Stimulated activated CD4-positive, alpha-beta T cell treated with anti-CD3 and anti-CD28 coated beads, Interleukin-2, amount 100 ng/mL, for 4 hours (primary cell): ENCODE results near the gene PPP2R2D.

Source experiments
- DNase-seq: peaks from one replicate; pipeline ENCODE4 v3.0.0-alpha.2; 2020; ENCODE audit warnings: low read depth

PPP2R2D gene

DNA sequence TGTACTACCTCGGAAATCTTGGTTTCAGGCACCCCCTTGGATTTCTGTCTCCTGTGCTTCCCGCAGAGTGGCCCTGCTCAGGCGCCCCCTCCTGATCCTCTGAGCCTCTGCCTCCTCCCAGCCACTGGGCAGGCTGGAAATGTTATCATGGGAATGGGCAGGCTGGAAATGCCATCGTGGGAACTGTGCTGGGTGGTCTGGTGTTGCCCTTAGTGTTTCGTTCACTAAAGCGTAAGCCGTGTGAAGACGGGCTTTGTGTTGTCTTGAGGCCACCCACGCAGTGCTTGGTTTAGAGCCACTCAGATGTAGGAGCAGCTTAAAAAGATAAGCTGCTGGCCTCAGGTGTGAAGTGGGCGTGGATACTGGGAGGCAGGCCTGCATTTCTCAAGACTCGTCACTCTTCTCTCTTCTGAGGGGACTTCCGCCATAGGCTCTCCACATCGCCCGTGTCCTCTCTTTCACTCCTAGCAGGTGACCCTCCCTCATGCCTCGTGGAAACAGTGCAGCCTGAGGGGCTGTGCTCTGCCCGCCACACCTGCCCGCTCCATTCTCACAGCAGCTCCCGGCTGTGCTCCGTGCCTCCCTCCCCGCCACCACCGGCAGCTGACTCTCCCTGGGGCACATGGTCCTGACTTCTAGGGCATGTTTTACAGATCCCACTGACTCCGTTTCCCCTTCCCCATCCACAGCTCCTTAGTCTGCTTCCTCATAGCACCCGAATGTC, 28.5 kb downstream of the PPP2R2D start:
- no peak for DNase-seq

DNA sequence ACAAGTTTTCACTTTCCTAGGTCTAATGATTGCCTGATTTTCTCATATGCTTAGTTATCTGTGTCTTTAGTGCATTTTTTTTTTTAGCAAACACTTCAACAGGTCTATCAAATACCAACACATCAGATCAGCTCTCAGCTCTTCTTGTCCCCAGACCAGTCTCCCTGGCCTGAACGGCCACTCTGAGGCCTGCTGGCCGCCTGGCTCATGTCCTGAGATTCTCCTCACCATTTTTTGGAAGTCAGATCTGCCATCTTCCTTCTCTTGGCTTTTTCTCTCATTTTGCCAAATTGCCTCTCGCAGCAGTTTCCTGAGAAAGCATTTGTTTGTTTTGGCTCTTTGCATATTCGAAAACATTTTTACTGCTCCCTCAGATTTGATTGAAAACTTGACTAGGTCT, 29.3 kb downstream of the PPP2R2D start:
- DNase-seq, result no peak

DNA sequence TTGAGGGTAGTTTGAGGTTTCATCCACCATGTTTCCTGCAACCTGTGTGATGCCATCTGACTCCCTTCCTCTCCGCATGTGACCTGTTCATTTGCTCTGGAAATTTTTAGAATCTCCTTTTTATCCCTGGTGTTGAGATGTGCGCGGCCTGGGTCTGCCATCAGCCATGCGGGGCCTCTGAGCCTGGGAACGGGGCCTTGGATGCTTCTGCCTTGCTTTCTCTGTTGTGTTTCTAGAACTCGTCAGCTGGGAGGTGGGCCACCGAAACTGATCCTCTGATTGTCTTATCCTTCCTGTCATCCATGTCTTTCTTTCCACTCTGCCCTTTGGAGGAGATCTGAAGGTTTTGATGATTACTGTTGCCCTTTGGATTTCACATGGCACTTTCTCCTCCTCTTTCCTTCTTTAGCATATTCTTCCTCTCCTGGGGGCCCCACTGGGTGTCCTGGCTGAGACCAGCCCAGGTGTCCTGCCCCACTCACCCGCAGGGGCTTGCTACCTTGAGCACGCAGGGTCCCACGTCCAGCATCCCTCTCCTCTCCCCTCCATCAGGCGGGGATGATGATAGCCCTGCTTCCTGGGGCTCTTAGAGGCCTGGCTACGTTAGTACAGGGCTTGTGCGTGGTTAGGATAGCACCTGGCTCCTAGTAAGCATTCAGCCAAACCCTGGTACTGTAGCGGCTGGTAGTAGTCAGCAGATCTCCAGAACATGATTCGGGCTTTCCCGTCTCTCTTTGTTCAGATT, 29.9 kb downstream of the PPP2R2D start:
- no peak for DNase-seq

DNA sequence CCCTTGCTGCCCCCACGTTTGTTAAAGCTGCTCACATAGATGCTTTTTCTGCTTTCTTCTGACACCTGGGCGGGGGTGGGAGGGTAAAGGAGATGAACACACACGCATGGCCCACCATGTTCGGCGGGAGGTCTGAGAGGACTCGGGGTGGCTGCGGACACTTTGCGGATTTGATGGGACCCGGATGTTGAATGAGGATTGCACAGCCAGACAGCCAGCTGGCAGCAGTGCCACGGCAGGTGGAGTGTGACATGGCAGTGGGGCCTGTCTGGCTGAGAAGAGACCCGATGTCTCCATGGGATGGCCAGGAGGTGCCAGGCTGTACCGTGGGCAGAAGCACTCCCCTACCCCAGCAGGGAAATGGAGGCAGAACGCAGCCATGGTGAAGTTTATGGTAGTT, 31.2 kb downstream of the PPP2R2D start:
- DNase-seq, result no peak

DNA sequence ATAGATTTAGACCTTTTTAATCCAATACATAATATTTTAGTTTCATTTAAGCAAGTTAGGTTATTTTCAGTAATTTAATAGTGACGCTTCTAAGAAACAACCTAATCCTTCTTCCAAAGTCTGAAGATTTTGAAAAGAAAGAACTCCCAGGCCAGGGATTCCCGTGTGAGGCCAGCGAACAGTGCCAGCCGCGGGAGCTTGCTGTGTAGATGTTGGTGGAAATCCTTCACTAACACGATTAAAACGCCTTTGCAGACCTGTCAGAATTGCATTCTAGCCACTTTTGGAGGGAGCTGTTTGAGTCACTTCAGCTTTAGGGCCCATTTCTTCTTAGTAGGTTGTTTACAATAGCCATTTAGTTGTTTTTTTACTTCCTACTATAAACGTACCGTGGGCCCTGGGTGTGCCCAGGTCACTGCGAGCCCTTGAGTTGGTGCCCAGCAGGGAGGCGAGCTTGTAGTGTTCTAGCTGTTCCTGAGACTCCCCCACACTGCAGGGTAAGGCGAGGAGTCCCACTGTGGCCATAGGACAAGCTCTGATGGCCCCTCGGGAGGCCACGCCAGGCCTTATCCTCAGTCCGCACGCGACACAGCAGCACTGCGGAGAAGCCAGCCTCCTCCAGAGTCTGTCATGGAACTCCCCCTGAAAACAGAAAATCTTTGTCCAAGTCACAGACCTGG, 32.3 kb downstream of the PPP2R2D start:
- DNase-seq, result no peak

DNA sequence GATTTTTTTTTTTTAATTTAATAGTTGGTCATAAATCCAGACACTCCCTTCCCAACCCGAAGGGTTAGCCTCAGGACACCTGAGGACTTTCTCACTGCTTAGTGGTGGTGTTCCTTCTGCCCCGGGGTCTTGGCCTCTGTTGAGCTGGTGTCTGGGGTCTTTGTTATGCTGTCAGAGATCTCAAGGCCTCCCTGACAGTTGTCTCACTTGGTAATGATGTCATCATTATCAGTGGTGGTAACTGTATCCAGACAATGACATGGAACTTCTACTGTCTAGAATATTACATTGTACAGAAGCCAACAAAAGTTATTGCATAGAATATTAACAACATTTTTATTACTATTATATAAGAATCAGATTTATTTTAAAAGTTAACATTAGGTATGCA, 32.9 kb downstream of the PPP2R2D start:
- DNase-seq, result no peak

DNA sequence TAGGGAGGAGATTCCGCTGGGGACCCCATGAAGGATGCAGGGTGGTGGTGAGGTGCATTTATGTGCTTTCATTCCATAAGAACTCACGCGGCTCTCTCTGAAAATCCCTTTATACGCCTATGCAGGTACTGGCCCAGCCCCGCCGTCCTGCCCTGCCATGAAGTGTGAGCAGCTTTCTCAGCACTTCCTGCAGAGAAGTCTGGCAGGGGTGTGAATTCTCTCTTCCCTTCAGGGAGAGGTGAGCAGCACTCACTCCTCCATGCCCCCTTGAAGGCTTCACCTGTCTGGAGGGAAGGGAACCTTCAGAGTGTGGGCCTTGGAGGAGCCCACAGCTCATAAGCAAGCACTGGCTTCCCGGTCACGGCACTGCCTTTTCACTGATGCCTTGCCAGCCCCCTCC, 34.0 kb downstream of the PPP2R2D start:
- no peak for DNase-seq

DNA sequence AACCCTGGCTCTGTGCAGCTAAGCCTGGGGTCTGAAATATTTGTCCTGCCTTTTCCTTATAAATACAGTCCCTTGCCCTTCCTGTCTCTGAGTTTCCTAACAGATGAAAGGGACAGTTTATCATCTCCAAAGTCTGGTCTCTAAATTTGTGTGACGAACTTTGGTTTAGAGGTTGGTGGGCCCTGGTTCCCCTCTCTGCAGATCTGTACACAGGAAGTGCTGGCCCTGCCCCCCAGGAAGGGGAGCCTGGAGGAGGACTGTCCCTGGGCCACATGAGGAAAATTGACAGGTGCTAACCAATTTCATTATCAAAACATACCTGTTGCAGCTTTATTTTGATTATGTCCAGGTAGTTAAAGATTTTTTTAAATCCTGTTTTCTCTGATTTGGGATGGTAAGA, 34.5 kb downstream of the PPP2R2D start:
- DNase-seq, result no peak

DNA sequence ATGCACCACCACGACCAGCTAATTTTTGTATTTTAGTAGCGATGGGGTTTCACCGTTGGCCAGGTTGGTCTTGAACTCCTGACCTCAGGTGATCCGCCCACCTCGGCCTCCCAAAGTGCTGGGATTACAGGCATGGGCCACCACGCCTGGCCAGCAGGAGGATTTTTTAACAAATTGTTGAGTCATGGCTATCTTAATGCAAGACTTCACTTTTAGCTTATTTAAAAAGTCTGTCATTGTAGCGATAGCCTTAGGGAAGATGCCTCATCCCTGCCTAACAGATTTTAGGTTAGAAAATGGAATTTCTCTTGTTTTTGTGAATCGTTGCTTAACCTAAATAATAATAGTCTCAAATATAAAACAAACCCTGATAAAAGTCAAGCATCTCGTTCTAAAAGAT, 35.5 kb downstream of the PPP2R2D start:
- no peak for DNase-seq

DNA sequence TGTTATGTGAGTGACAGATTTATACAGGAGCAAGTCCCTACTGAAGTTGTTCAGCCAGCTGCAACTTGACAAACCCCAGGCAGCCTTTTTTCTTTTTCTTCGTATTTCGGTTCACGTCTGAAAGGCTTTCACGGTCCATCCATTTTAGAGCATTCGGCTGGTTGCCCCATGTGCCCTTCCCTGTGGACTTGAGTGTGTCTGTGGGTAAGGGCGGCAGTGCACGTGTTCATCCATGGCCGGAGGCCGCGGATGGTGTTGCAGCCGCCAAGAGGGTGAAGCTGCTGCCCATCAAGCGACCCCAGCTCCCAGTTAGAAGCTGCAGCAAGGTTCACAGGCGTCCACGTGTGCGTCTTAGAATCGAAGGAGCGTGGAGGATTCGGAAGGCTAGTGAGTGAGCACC, 35.9 kb downstream of the PPP2R2D start:
- DNase-seq, result no peak

DNA sequence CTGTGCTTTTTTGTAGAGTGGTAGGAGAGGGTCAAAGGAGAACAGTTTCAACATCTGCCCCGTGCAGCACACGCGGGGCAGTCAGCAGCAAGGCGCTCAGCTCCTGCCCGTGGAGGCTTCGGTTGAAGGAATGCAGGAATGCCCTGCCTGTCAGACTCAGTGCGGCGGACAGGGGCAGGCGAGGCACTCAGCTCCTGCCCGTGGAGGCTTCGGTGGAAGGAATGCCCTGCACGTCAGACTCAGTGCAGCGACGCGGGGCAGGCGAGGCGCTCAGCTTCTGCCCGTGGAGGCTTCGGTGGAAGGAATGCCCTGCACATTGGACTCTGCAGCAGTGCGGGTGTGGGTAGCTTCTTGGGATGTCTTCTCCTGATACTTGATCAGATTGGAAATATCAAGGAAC, 37.0 kb downstream of the PPP2R2D start:
- no peak for DNase-seq

DNA sequence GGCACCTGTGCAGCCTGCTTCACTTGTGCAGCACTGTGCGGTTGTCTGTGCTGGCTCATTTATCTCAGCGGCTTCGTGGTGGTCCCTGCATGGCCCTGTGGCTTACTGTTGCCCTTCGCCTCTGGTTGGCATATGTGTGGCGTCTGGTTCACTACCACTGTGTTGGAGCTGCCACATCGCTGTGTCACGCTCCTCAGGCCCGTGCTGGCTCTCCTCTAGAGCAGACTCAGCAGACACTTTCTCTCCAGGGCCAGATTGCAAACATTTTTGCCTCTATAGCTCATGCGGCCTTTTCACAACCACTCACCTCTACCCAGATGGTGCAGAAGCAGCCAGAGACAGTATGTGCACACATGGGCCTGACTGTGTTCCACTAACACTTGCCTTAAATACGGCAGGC, 37.9 kb downstream of the PPP2R2D start:
- DNase-seq, result no peak

DNA sequence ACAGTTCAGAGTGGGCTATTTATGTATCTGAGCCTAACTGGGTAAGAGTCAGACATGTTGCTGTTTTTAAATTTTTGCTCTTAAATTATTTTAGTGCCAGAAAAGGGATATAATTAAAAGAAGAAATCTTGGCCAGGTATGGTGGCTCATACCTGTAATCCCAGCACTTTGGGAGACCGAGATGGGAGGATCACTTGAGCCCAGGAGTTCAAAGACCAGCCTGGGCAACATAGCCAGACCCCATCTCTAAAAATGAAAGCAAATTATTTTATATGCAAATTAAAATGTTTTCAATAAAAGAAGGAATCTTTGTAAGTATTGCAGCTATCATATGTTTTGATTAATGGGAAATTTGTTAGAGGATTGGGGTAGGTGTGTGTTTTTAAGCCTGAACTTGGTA, 41.6 kb downstream of the PPP2R2D start:
- no peak for DNase-seq

DNA sequence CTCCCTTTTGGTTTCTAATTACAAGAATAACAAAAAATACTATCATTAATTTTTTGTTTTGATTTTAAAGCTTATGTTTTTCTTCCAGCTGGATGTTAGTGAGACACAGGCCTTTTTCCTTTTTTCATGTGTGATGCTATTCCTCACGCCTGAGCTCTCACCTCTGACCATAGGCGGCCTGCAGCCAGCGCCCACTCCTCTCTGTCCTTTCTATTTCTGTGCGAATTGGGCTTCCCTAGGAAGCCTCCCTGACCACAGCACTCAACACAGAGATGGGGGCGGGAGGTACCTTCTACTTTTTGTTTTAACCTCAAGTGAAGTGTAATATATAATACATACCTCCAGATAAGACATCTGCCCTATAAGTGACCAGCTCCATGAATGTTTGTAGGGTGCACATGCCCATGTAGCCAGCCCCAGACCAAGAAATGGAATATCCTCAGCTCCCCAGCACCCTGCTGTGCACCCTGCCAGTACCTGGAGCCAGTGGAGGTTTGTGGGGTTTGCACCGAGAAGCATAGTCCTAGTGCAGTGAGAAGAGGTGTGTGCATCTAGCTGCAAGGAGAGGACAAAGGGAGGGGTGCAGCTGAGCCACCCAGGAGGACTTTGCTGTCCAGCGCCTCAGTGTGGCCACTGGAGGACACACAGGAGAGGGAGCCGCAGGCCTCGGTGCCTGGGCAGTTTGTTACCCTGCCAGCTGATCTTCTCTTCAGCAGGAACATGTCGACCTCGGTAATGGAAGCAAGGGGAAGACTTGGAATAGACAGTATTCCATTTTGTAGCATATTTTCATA, 42.4 kb downstream of the PPP2R2D start:
- no peak for DNase-seq

DNA sequence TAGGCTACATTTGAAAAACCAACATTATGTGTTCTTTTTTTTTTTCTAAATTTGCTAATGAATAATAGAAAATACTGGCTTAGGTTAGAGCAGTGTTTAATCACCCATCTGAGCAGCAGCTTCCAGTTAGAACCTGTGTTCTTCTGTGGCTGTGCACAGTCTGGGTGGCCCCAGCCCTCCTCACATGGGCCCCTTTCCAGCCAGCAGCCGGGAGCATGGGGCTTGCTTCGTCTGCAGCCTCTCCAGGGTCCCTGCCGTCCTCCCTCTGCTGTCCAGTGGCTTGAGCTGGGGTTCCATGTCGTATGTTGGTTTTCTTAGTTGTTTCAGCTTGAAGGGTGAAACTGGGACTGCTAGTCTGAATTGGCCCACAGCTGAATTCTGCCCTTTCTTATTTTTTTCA, 43.6 kb downstream of the PPP2R2D start:
- no peak for DNase-seq

DNA sequence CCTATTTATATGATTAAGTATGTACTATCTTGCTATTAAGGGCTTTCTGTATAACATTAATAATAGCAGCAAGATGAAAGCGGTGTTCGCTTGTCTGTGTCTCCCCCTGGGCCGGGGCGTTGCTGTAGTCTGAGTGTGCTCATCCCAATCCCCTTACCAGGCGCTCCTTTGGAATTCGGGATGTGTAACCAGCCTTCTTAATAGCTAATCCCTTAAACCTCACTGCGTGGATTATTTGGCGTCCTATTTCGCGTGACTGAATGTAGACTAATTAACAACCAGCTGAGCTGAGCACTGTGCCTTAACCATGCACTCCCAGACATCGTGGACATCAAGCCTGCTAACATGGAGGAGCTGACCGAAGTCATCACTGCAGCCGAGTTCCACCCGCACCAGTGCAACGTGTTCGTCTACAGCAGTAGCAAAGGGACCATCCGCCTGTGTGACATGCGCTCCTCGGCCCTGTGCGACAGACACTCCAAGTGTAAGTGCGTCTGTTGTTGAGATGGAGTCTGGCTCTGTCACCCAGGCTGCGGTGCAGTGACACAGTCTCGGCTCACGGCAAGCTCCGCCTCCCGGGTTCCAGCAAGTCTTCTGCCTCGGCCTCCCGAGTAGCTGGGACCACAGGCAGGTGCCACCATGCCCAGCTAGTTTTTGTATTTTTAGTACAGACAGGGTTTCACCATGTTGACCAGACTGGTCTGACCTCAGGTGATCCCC, 44.3 kb downstream of the PPP2R2D start:
- DNase-seq, result no peak

DNA sequence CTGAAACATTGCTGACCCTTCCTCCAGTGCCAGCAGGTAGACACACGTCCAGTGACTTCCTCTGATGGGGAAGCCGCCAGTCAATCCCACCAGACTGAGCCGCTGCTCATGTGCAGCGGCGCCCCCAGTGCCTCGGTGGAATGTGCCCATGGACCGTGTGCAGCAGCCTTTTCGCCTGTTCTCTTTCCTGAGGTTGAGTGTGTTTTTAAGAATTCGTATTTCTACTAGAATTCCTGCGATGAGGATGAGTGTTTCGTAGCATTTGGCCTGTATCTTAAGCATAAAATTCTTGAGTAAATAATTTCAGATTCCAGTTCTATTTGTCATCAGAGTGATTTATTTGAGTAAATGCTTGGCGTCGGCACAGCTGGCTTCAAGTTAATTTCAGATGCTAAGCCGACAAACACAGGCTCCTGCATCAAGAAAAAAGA, 45.5 kb downstream of the PPP2R2D start:
- no peak for DNase-seq

DNA sequence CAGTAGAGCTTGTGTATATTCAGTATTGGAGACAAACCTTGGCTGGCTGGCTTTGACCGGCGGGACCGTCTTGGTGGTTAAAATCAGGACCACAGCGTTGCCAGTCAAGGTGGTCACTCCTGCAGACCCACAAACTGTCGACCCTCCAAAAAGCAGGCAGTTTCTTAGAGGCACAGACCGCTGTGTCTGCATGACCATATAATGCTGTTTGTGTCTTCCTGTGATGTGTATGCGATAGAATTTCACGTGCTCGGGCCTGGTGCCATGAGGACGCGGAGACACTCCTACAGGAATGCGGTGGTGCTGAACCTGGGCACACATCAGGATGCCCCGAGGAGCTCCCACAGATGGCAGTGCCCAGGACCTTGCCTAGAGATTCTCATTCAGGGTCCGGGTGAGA, 46.1 kb downstream of the PPP2R2D start:
- no peak for DNase-seq

DNA sequence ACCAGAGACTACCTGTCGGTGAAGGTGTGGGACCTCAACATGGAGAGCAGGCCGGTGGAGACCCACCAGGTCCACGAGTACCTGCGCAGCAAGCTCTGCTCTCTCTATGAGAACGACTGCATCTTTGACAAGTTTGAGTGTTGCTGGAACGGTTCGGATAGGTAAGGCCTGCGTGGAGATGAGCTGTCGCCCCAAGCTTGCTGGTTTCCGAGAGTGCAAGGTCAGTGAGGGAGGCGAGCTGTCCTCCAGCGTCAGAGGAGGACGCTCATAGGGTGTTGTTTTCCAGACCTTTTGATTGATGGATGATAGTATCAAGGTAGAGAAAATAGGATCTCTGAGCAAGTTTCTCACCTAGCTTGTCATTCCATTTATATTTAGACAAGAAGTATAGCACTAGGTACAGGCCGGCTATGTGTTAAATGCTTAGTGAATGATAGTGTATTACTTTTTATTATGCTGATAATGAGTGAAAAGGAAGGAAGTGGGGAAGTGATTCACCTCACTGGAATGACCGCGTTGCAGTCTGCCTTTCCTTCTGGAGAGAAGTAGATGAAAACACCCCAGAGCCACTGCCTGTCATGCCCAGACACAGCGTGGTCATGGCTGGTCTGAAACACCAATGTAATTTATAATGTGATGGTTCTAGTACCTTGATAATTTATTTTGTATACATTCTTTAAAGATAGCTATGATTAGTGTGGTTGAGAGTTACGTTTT, 47.0 kb downstream of the PPP2R2D start:
- DNase-seq, result no peak

DNA sequence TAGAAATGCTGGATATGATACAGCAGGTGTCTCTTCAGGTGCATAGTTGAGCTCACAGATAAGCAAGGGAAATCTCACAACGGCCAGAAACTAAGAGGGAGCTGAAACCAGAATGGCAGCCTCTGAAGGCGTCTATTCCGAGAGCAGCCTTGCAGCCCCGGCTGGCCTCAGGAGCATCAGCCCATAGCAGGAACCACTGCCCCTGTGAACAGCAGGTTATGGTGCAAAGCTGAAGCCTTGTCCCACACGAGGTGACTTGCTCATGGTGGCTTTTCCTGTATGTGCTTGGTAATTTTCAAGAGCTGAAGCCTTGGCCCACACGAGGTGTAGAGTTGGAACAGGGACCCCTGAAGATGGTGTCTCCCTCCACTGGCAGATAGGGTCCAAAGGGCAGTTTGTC, 47.7 kb downstream of the PPP2R2D start:
- DNase-seq, result no peak
